NT2/D1 (cell line): ENCODE data around the gene CFAP74.

Source experiments
- SUZ12 ChIP-seq: IDR thresholded peaks from 2 replicates; pipeline ENCODE4 v1.6.1; 2011; ENCODE audit not compliant: insufficient read length, insufficient read depth; ENCODE audit errors: extremely low read depth
- YY1 ChIP-seq: IDR thresholded peaks from 2 replicates; pipeline ENCODE4 v1.6.1; 2011; ENCODE audit not compliant: insufficient read length, insufficient read depth
- ZNF274 ChIP-seq: IDR thresholded peaks from 2 replicates; pipeline ENCODE4 v1.6.1; 2011; ENCODE audit warnings: mild to moderate bottlenecking, low read depth, low read length

- TF ChIP-seq SUZ12, result no peak
- TF ChIP-seq YY1, result no peak
- TF ChIP-seq ZNF274, result no peak
Measured at GRCh38 chr1:2021550-2021949, 18.0 kb upstream of the CFAP74 start.
